Glomerular endothelial cell (primary cell): Measurements from ENCODE around the gene GLIS1. TPM values are rescaled to one million over a fixed set of nuclear protein-coding genes. Genes with fewer than 3 reads are reported as not detected.

Source experiments
- DNase-seq: peaks from one replicate; pipeline ENCODE4 v3.0.0-alpha.2; 2011; ENCODE audit warnings: low read depth, low spot score; ENCODE audit errors: extremely low read depth
- total RNA-seq: library from RNA; depleted of rRNA; stranded (reverse); fragments of >200 nt; gene quantifications from 2 replicates; pipeline ENCODE4 v1.2.3, GENCODE V29; 2015

Gene GLIS1
- total RNA-seq, 1 donor from 2014 or later: 1.6 TPM

GRCh38 chr1:53620061-53620855, 118.7 kb downstream of the GLIS1 start:
- no peak for DNase-seq

GRCh38 chr1:53619367-53620060, 119.5 kb downstream of the GLIS1 start:
- DNase-seq: no peak

GRCh38 chr1:53618500-53619366, 120.2 kb downstream of the GLIS1 start:
- DNase-seq: no peak

GRCh38 chr1:53617851-53618499, 121.0 kb downstream of the GLIS1 start:
- DNase-seq: no peak

GRCh38 chr1:53617382-53617781, 121.6 kb downstream of the GLIS1 start:
- no peak for DNase-seq

GRCh38 chr1:53616927-53617326, 122.0 kb downstream of the GLIS1 start:
- no peak for DNase-seq

- DNase-seq: no peak
These were observed 122.5 kb downstream of the GLIS1 start for GRCh38 chr1:53616511-53616910.

- DNase-seq: no peak
These were observed 123.9 kb downstream of the GLIS1 start for GRCh38 chr1:53615101-53615500.

- DNase-seq: no peak
These were observed 124.5 kb downstream of the GLIS1 start for GRCh38 chr1:53614231-53615021.

- no peak for DNase-seq
These were observed 130.3 kb downstream of the GLIS1 start for GRCh38 chr1:53608676-53609075.

- no peak for DNase-seq
These were observed 130.9 kb downstream of the GLIS1 start for GRCh38 chr1:53608071-53608470.

- no peak for DNase-seq
These were observed 132.3 kb downstream of the GLIS1 start for GRCh38 chr1:53606651-53607051.

- no peak for DNase-seq
These were observed 132.8 kb downstream of the GLIS1 start for GRCh38 chr1:53606197-53606596.

- DNase-seq: no peak
These were observed 133.8 kb downstream of the GLIS1 start for GRCh38 chr1:53605181-53605580.

GRCh38 chr1:53604291-53604919, 134.6 kb downstream of the GLIS1 start:
- no peak for DNase-seq

GRCh38 chr1:53603431-53603830, 135.5 kb downstream of the GLIS1 start:
- no peak for DNase-seq

GRCh38 chr1:53601867-53602775, 136.8 kb downstream of the GLIS1 start:
- DNase-seq: no peak

GRCh38 chr1:53601031-53601745, 137.8 kb downstream of the GLIS1 start:
- no peak for DNase-seq
